Calu3 (cell line): Measurements from ENCODE around the gene C17orf113. TPM values are rescaled to one million over a fixed set of nuclear protein-coding genes. Genes with fewer than 3 reads are reported as not detected.

Source experiments
- BruUV-seq: library from RNA; stranded (reverse); fragments of 400-500 nt; replicated peaks from 2 replicates; lab custom pipeline; 2021; lab: Mats Ljungman, UMichigan
- CTCF ChIA-PET: fragments of 300-600 bp; sonication (Branson Sonifier 250); formaldehyde crosslinking; loops from one replicate; lab custom pipeline; 2022; ENCODE audit warnings: antibody characterized with exemption; lab: Charles Lee
- DNase-seq: peaks from one replicate; pipeline ENCODE4 v3.0.0; 2022
- H3K27ac Mint-ChIP-seq: one replicate; pipeline ENCODE4 v1.8.0; 2022; ENCODE audit warnings: mixed read lengths; ENCODE audit not compliant: unreplicated experiment
- H3K27me3 Mint-ChIP-seq: one replicate; pipeline ENCODE4 v1.8.0; 2022; ENCODE audit warnings: mixed read lengths; ENCODE audit not compliant: unreplicated experiment
- H3K36me3 Mint-ChIP-seq: one replicate; pipeline ENCODE4 v1.8.0; 2022; ENCODE audit warnings: mild to moderate bottlenecking, moderate library complexity, mixed read lengths; ENCODE audit not compliant: insufficient read depth, unreplicated experiment
- H3K4me1 Mint-ChIP-seq: one replicate; pipeline ENCODE4 v1.8.0; 2022; ENCODE audit warnings: mild to moderate bottlenecking, low read depth, mixed read lengths; ENCODE audit not compliant: unreplicated experiment
- H3K4me3 Mint-ChIP-seq: one replicate; pipeline ENCODE4 v1.8.0; 2022; ENCODE audit warnings: mild to moderate bottlenecking, low read depth, moderate library complexity, mixed read lengths; ENCODE audit not compliant: unreplicated experiment
- H3K9me3 Mint-ChIP-seq: one replicate; pipeline ENCODE4 v1.8.0; 2022; ENCODE audit warnings: low read depth, mixed read lengths; ENCODE audit not compliant: unreplicated experiment
- CTCF ChIP-seq: fragments of 200-600 bp; IDR thresholded peaks from one replicate; pipeline ENCODE4 v1.8.0; 2022; ENCODE audit warnings: antibody characterized with exemption; ENCODE audit not compliant: unreplicated experiment
- intact Hi-C: fragments of 100-400 bp; cut with micrococcal nuclease; formaldehyde crosslinking; loops from one replicate; pipeline ENCODE4 v1.10.0; 2022; ENCODE audit not compliant: unreplicated experiment
- total RNA-seq: library from RNA; stranded (reverse); gene quantifications from 2 replicates; pipeline ENCODE4 v1.2.3, GENCODE V29; 2022

Gene C17orf113
- total RNA-seq, 1 experiment from 2014 or later = 4.2 TPM

DNA sequence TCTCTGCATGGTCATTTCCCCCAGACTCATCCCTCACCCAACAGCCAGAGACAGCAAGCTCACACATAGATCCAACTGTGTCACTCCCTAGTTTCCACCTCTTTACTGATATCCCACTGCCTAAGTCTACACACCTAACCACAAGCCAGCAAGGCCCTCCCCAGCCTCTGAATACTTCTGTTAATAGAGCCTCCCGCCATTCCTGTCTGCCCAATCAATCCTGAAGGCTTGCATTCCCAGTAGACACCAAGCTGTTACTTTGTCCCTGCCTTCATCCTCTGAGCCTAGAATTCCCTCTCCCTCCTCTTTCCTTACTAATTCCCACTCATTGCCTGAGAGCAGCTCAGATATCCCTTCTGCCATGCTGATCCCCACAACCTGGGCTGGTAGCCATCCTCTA is 4.7 kb downstream of the C17orf113 start:
- CTCF ChIA-PET = interaction anchor here (0.6 to 1.2 kb wide), 2 partner anchors 12 to 113 kb away, joined by 3 to 4 read pairs; no protein-coding TSS in a partner anchor
- Mint-ChIP-seq H3K4me3 (no peak overlapping the region), H3K9me3 (no peaks in the 10 kb centered on the region), H3K36me3 (peaks cover 8% of the 10 kb centered on the region), H3K4me1 (peaks cover 2% of the 10 kb centered on the region), H3K27me3 (no peaks in the 10 kb centered on the region), H3K27ac (no peak overlapping the region)
- TF ChIP-seq CTCF = no peak
- DNase-seq = no peak
- no TSS peak for BruUV-seq
- intact Hi-C loops = no loop called here

GRCh38 chr17:42042598-42043319 is 7.6 kb downstream of the C17orf113 start:
- H3K4me1 Mint-ChIP-seq = no peaks in the 10 kb centered on the region
- no peaks in the 10 kb centered on the region for H3K27me3 Mint-ChIP-seq
- no peak for TF ChIP-seq CTCF
- intact Hi-C loops = no loop called here
- no peaks in the 10 kb centered on the region for H3K36me3 Mint-ChIP-seq
- DNase-seq = no peak
- H3K9me3 Mint-ChIP-seq = no peaks in the 10 kb centered on the region
- no peak overlapping the region for H3K4me3 Mint-ChIP-seq
- no TSS peak for BruUV-seq
- CTCF ChIA-PET = no interaction called here
- H3K27ac Mint-ChIP-seq = no peak overlapping the region

DNA sequence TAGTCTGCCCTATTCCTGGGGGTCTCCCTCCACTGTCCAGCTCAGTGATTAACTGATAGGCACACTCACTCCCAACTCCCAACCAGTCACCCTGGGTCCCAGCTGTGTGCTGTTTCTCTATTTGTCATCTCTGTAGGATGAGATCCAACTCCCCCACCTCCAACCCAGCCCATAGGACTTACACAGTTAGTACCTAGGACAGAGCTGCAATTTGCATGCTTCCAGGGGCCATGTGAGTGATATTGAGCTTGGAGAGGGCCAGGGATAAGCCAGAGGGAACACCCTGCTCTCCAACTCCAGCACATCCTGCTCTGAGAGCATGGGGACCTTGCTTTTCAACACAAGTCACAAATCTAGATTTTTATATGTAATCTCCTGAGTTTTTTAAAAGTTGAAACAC is 8.8 kb downstream of the C17orf113 start:
- CTCF ChIA-PET = interaction anchor here (0.7 to 1.9 kb wide), 4 partner anchors 17 to 380 kb away, joined by 3 to 6 read pairs (median 3); partner anchors contain the start of gene DHX58
- H3K36me3 Mint-ChIP-seq = no peaks in the 10 kb centered on the region

GRCh38 chr17:42040818-42041217 is 9.6 kb downstream of the C17orf113 start:
- CTCF ChIA-PET = interaction anchor here (0.8 to 1.9 kb wide), 3 partner anchors 16 to 81 kb away, joined by 3 to 6 read pairs (median 3); no protein-coding TSS in a partner anchor
- no peak for DNase-seq
- TF ChIP-seq CTCF = no peak
- intact Hi-C loops = no loop called here
- no peaks in the 10 kb centered on the region for H3K9me3 Mint-ChIP-seq
- H3K27ac Mint-ChIP-seq = no peak overlapping the region
- no peaks in the 10 kb centered on the region for H3K36me3 Mint-ChIP-seq
- no peaks in the 10 kb centered on the region for H3K27me3 Mint-ChIP-seq
- BruUV-seq = no TSS peak
- no peaks in the 10 kb centered on the region for H3K4me1 Mint-ChIP-seq
- H3K4me3 Mint-ChIP-seq = no peak overlapping the region

More for the DNA sequence above, 8.8 kb downstream of the C17orf113 start:
- H3K27ac Mint-ChIP-seq = no peak overlapping the region
- no TSS peak for BruUV-seq
- no peaks in the 10 kb centered on the region for H3K9me3 Mint-ChIP-seq
- no peak overlapping the region for H3K4me3 Mint-ChIP-seq
- H3K27me3 Mint-ChIP-seq = no peaks in the 10 kb centered on the region
- intact Hi-C loops = no loop called here
- no peaks in the 10 kb centered on the region for H3K4me1 Mint-ChIP-seq
- no peak for DNase-seq
- no peak for TF ChIP-seq CTCF
